HCT116 (cell line): ENCODE data around the gene RPL35. TPM values are rescaled to one million over a fixed set of nuclear protein-coding genes. Genes with fewer than 3 reads are reported as not detected.

Experiments used
- ATAC-seq: fragments of 200-7000 bp; cut with Tn5 transposase; 2 replicates; pipeline ENCODE4 v1.9.1; 2020; ENCODE audit warnings: mild to moderate bottlenecking, moderate library complexity
- BruUV-seq: library from RNA; stranded (reverse); fragments of 400-500 nt; replicated peaks from 2 replicates; lab custom pipeline; 2021; lab: Mats Ljungman, UMichigan
- CTCF ChIA-PET: fragments of 300-600 bp; sonication (Branson Sonifier 250); formaldehyde crosslinking; loops from one replicate; lab custom pipeline; 2021; ENCODE audit warnings: antibody characterized with exemption; lab: Charles Lee
- POLR2A ChIA-PET: fragments of 300-600, 350-600 bp; sonication (Branson Sonifier 250); formaldehyde crosslinking; loops from one replicate; lab custom pipeline; 2021; ENCODE audit warnings: antibody characterized with exemption; lab: Charles Lee
- RAD21 ChIA-PET, 2 experiments: fragments of 300-600 bp; sonication (Branson Sonifier 250); formaldehyde crosslinking; loops; one replicate each; lab custom pipeline; 2023; ENCODE audit warnings: low total read pairs in 2 of 2; ENCODE audit not compliant: uncharacterized antibody in 2 of 2, unreplicated experiment in 2 of 2, low non-redundant PET in 1 of 2; lab: Charles Lee
- DNase-seq: peaks from one replicate; pipeline ENCODE4 v3.0.0-alpha.2; 2010; ENCODE audit warnings: low read depth, low spot score
- H2AFZ ChIP-seq: fragments of 200-600 bp; shearing (Covaris generic), sonication (generic); 2 replicates; pipeline ENCODE4 v1.6.1; 2017; ENCODE audit warnings: low read depth, mixed run types, mixed read lengths, antibody characterized with exemption, low read length; ENCODE audit not compliant: poor library complexity, severe bottlenecking
- H3K27ac ChIP-seq: 2 replicates; pipeline ENCODE4 v1.5.1; 2012; ENCODE audit warnings: low read depth, low read length
- H3K27me3 ChIP-seq: fragments of 200-600 bp; sonication (generic); 2 replicates; pipeline ENCODE4 v1.6.1; 2016; ENCODE audit warnings: mixed run types, low read length, mixed read lengths; ENCODE audit not compliant: insufficient read depth
- H3K36me3 ChIP-seq, 2 experiments: fragments of 200-500 bp in 1 of 2; fragments of 200-600 bp in 1 of 2; sonication (Bioruptor generic) in 1 of 2; sonication (generic) in 1 of 2; 2 replicates each; pipeline versions ENCODE4 v1.5.1 to v1.6.1; 2014 to 2016; ENCODE audit warnings: low read length in 2 of 2, inconsistent platforms in 1 of 2, mixed read lengths in 1 of 2, mixed run types in 1 of 2; ENCODE audit not compliant: insufficient read depth in 2 of 2, control insufficient read depth in 1 of 2
- H3K4me1 ChIP-seq, 2 experiments: fragments of 200-600 bp in 1 of 2; sonication (generic) in 1 of 2; 2 replicates each; pipeline versions ENCODE4 v1.5.1 to v1.6.1; 2012 to 2017; ENCODE audit warnings: low read length in 2 of 2, inconsistent platforms in 1 of 2, mild to moderate bottlenecking in 1 of 2, mixed read lengths in 1 of 2, mixed run types in 1 of 2, moderate library complexity in 1 of 2; ENCODE audit not compliant: insufficient read depth in 2 of 2, control insufficient read depth in 1 of 2
- H3K4me2 ChIP-seq: fragments of 200-600 bp; sonication (generic); 2 replicates; pipeline ENCODE4 v1.6.1; 2017; ENCODE audit warnings: mixed run types, low read length, mixed read lengths
- H3K4me3 ChIP-seq, 2 experiments: fragments of 200-600 bp in 1 of 2; sonication (generic) in 1 of 2; replicated peaks in 1 of 2; 2 replicates each; pipeline ENCODE4 v1.5.1; 2011 to 2016; ENCODE audit warnings: low read length in 2 of 2, control low read depth in 1 of 2, low read depth in 1 of 2, mild to moderate bottlenecking in 1 of 2, mixed read lengths in 1 of 2, mixed run types in 1 of 2
- H3K79me2 ChIP-seq: fragments of 200-600 bp; sonication (generic); 2 replicates; pipeline ENCODE4 v1.6.1; 2017; ENCODE audit warnings: mild to moderate bottlenecking, mixed run types, low read length, moderate library complexity, mixed read lengths; ENCODE audit not compliant: insufficient read depth
- H3K9ac ChIP-seq: fragments of 200-600 bp; sonication (generic); 2 replicates; pipeline ENCODE4 v1.6.1; 2016; ENCODE audit warnings: low read length, mixed read lengths
- H3K9me2 ChIP-seq: fragments of 200-600 bp; sonication (generic), shearing (Covaris generic); 2 replicates; pipeline ENCODE4 v1.6.1; 2017; ENCODE audit warnings: mixed run types, mild to moderate bottlenecking, moderate library complexity; ENCODE audit not compliant: insufficient read depth
- H3K9me3 ChIP-seq, 2 experiments: fragments of 200-500 bp in 1 of 2; fragments of 200-600 bp in 1 of 2; sonication (Bioruptor generic) in 1 of 2; sonication (generic) in 1 of 2; 2 replicates each; pipeline ENCODE4 v1.6.1; 2014 to 2017; ENCODE audit warnings: low read length in 2 of 2, mixed read lengths in 2 of 2, inconsistent platforms in 1 of 2, low read depth in 1 of 2, mild to moderate bottlenecking in 1 of 2, mixed run types in 1 of 2, moderate library complexity in 1 of 2; ENCODE audit not compliant: control insufficient read depth in 1 of 2, insufficient read depth in 1 of 2
- H4K20me1 ChIP-seq: fragments of 200-600 bp; sonication (generic), shearing (Covaris generic); 2 replicates; pipeline ENCODE4 v1.6.1; 2017; ENCODE audit warnings: mixed run types, mild to moderate bottlenecking, moderate library complexity; ENCODE audit not compliant: insufficient read depth
- ATF3 ChIP-seq: IDR thresholded peaks from 2 replicates; pipeline ENCODE4 v1.6.1; 2012
- CBX3 ChIP-seq: IDR thresholded peaks from 2 replicates; pipeline ENCODE4 v1.6.1; 2012; ENCODE audit warnings: low read depth
- CEBPB ChIP-seq: IDR thresholded peaks from 2 replicates; pipeline ENCODE4 v1.6.1; 2012; ENCODE audit warnings: low read depth
- EGR1 ChIP-seq: IDR thresholded peaks from 2 replicates; pipeline ENCODE4 v1.6.1; 2012; ENCODE audit warnings: low read depth
- EZH2 ChIP-seq: fragments of 200-600 bp; sonication (generic); IDR thresholded peaks from 2 replicates; pipeline ENCODE4 v1.6.1; 2017; ENCODE audit warnings: antibody characterized with exemption, mixed run types
- EZH2phosphoT487 ChIP-seq: fragments of 200-600 bp; IDR thresholded peaks from 2 replicates; pipeline ENCODE4 v1.6.1; 2018; ENCODE audit warnings: antibody characterized with exemption, borderline replicate concordance
- FOSL1 ChIP-seq: IDR thresholded peaks from 2 replicates; pipeline ENCODE4 v1.6.1; 2012; ENCODE audit warnings: low read depth
- JUND ChIP-seq: IDR thresholded peaks from 2 replicates; pipeline ENCODE4 v1.6.1; 2012
- MAX ChIP-seq: IDR thresholded peaks from 2 replicates; pipeline ENCODE4 v1.6.1; 2012
- POLR2A ChIP-seq: IDR thresholded peaks from 2 replicates; pipeline ENCODE4 v1.7.0; 2011; ENCODE audit warnings: borderline replicate concordance; ENCODE audit not compliant: insufficient read depth, insufficient read length; ENCODE audit errors: extremely low read depth
- POLR2AphosphoS5 ChIP-seq: IDR thresholded peaks from 2 replicates; pipeline ENCODE4 v1.6.1; 2011; ENCODE audit warnings: mild to moderate bottlenecking, low read depth, low read length, moderate library complexity
- RAD21 ChIP-seq: IDR thresholded peaks from 2 replicates; pipeline ENCODE4 v1.6.1; 2012; ENCODE audit warnings: low read depth, mild to moderate bottlenecking
- SP1 ChIP-seq: IDR thresholded peaks from 2 replicates; pipeline ENCODE4 v1.6.1; 2012; ENCODE audit warnings: low read depth
- SRF ChIP-seq: IDR thresholded peaks from 2 replicates; pipeline ENCODE4 v1.6.1; 2012; ENCODE audit warnings: low read depth
- TCF7L2 ChIP-seq: IDR thresholded peaks from 2 replicates; pipeline ENCODE4 v1.7.0; 2011; ENCODE audit warnings: borderline replicate concordance, inconsistent platforms; ENCODE audit not compliant: insufficient read depth, insufficient read length; ENCODE audit errors: extremely low read depth
- YY1 ChIP-seq: IDR thresholded peaks from 2 replicates; pipeline ENCODE4 v1.6.1; 2011; ENCODE audit warnings: low read length, low read depth, moderate library complexity, mild to moderate bottlenecking; ENCODE audit not compliant: insufficient replicate concordance; ENCODE audit errors: extremely low read depth
- ZBTB33 ChIP-seq: IDR thresholded peaks from 2 replicates; pipeline ENCODE4 v1.6.1; 2011; ENCODE audit warnings: mild to moderate bottlenecking, low read length, moderate library complexity; ENCODE audit not compliant: insufficient replicate concordance; ENCODE audit errors: extremely low read depth
- ZNF274 ChIP-seq: fragments of 200-500 bp; sonication (Bioruptor generic); IDR thresholded peaks from 2 replicates; pipeline ENCODE4 v1.6.1; 2014; ENCODE audit warnings: mild to moderate bottlenecking, low read depth, low read length, inconsistent platforms
- intact Hi-C: fragments of 100-400 bp; cut with micrococcal nuclease; formaldehyde crosslinking; loops from 2 replicates; pipeline ENCODE4 v1.10.0; 2022
- total RNA-seq: library from RNA; stranded (reverse); gene quantifications from one replicate; pipeline ENCODE4 v1.2.1, GENCODE V29; 2021; ENCODE audit not compliant: unreplicated experiment

Gene RPL35
- total RNA-seq, 1 experiment from 2014 or later: 1,754 TPM

GRCh38 chr9:124884376-124884775 is 22.6 kb upstream of the RPL35 start:
- peaks cover 0 to 2% of the 10 kb centered on the region in 2 experiments; a peak in 2 of 4 replicates for H3K36me3 ChIP-seq
- POLR2A ChIA-PET: no interaction called here

More at GRCh38 chr9:124884376-124884775, 22.6 kb upstream of the RPL35 start:
- Histone ChIP-seq H4K20me1 (no peaks in the 10 kb centered on the region), H2AFZ (no peak overlapping the region), H3K27ac (no peak overlapping the region), H3K9me2 (no peaks in the 10 kb centered on the region), H3K4me2 (no peak overlapping the region), H3K9me3 (no peaks in the 10 kb centered on the region), H3K27me3 (no peaks in the 10 kb centered on the region), H3K9ac (no peak overlapping the region), H3K4me3 (no peak overlapping the region), H3K4me1 (no peaks in the 10 kb centered on the region), H3K79me2 (no peaks in the 10 kb centered on the region)
- BruUV-seq: no TSS peak
- no peak for TF ChIP-seq EZH2phosphoT487
- TF ChIP-seq MAX: no peak
- TF ChIP-seq CEBPB: no peak
- no peak for TF ChIP-seq POLR2A
- no peak for TF ChIP-seq EGR1
- TF ChIP-seq ZNF274: no peak
- no peak for TF ChIP-seq RAD21
- TF ChIP-seq EZH2: no peak
- no peak for TF ChIP-seq FOSL1
- TF ChIP-seq ATF3: no peak
- TF ChIP-seq SP1: no peak
- TF ChIP-seq SRF: no peak
- TF ChIP-seq JUND: no peak
- TF ChIP-seq CBX3: no peak
- TF ChIP-seq POLR2AphosphoS5: no peak
- TF ChIP-seq YY1: no peak
- TF ChIP-seq ZBTB33: no peak
- TF ChIP-seq TCF7L2: no peak
- ATAC-seq (no peak), DNase-seq (no peak)
- intact Hi-C loops: no loop called here
- ChIA-PET RAD21 (interaction anchor here in 1 of 2 experiments (0.7 kb wide), 1 partner anchor 45 kb away, joined by 3 read pairs; no protein-coding TSS in a partner anchor), CTCF (no interaction called here)
